HepG2 (cell line): Measurements from ENCODE around the gene NAT9. TPM values are rescaled to one million over a fixed set of nuclear protein-coding genes. Genes with fewer than 3 reads are reported as not detected.

Source experiments
- ATAC-seq: fragments of 200-7000 bp; cut with Tn5 transposase; 3 replicates; pipeline ENCODE4 v1.9.1; 2020; ENCODE audit warnings: mild to moderate bottlenecking, moderate library complexity
- BruUV-seq: library from RNA; stranded (reverse); fragments of 400-500 nt; replicated peaks from 2 replicates; lab custom pipeline; 2021; lab: Mats Ljungman, UMichigan
- CTCF ChIA-PET: fragments of 300-600 bp; formaldehyde crosslinking; extraction: SDS; loops from one replicate; lab custom pipeline; 2021; ENCODE audit warnings: low total read pairs, inconsistent platforms, low intra/inter-chr PET ratio; lab: Yijun Ruan, JAX
- POLR2A ChIA-PET: fragments of 350-600 bp; sonication (Branson Sonifier 250); formaldehyde crosslinking; loops from one replicate; lab custom pipeline; 2020; ENCODE audit warnings: antibody characterized with exemption, inconsistent platforms; lab: Yijun Ruan, JAX
- DNase-seq: peaks from one replicate; pipeline ENCODE4 v3.0.0-alpha.2; 2015; ENCODE audit warnings: low spot score
- FAIRE-seq: peaks from 3 replicates; lab custom pipeline; 2011; peaks lifted over from hg19 to GRCh38; lab: Jason Lieb, UNC
- H2AFZ ChIP-seq: one replicate; pipeline ENCODE4 v1.6.1; 2011; ENCODE audit warnings: low read length, inconsistent platforms
- H3K27ac ChIP-seq: fragments of 300-600 bp; 3 replicates; pipeline ENCODE4 v1.8.0; 2011; ENCODE audit warnings: mixed run types, mild to moderate bottlenecking, mixed read lengths, low read length, inconsistent platforms; ENCODE audit not compliant: insufficient read depth; ENCODE audit errors: extremely low read length
- H3K27me3 ChIP-seq, 2 experiments: fragments of 200-600 bp in 1 of 2; 2 replicates in 1 of 2; 3 replicates in 1 of 2; pipeline versions ENCODE4 v1.6.0 to v1.8.0; 2011; ENCODE audit warnings: low read length in 2 of 2, mild to moderate bottlenecking in 2 of 2, moderate library complexity in 2 of 2, inconsistent platforms in 1 of 2; ENCODE audit not compliant: insufficient read depth in 2 of 2, control insufficient read depth in 1 of 2
- H3K36me3 ChIP-seq, 2 experiments: fragments of 200-600 bp in 1 of 2; replicated peaks in 1 of 2; 2 replicates in 1 of 2; 3 replicates in 1 of 2; pipeline versions ENCODE4 v1.5.1 to v1.8.0; 2011; ENCODE audit warnings: low read length in 2 of 2, inconsistent platforms in 1 of 2; ENCODE audit not compliant: insufficient read depth in 2 of 2, control insufficient read depth in 1 of 2
- H3K4me1 ChIP-seq: 2 replicates; pipeline ENCODE4 v1.5.1; 2012; ENCODE audit warnings: low read length, inconsistent platforms; ENCODE audit not compliant: insufficient read depth
- H3K4me2 ChIP-seq: 2 replicates; pipeline ENCODE4 v1.6.0; 2011; ENCODE audit warnings: low read depth, low read length, inconsistent platforms
- H3K4me3 ChIP-seq, 3 experiments: fragments of 200-600 bp in 1 of 3; sonication (generic), shearing (Covaris generic) in 1 of 3; replicated peaks in 1 of 3; 2 replicates each; pipeline ENCODE4 v1.5.1; 2011 to 2016; ENCODE audit warnings: low read length in 3 of 3, inconsistent platforms in 2 of 3, low read depth in 2 of 3, mild to moderate bottlenecking in 2 of 3, control low read depth in 1 of 3, mixed read lengths in 1 of 3; ENCODE audit not compliant: insufficient read depth in 1 of 3
- H3K79me2 ChIP-seq: one replicate; pipeline ENCODE4 v1.6.1; 2011; ENCODE audit warnings: low read length, inconsistent platforms; ENCODE audit not compliant: insufficient read depth
- H3K9ac ChIP-seq: 2 replicates; pipeline ENCODE4 v1.6.0; 2011; ENCODE audit warnings: mild to moderate bottlenecking, low read depth, low read length, inconsistent platforms; ENCODE audit not compliant: insufficient read depth
- H3K9me3 ChIP-seq: 2 replicates; pipeline ENCODE4 v1.5.1; 2012; ENCODE audit warnings: mild to moderate bottlenecking, low read length
- H4K20me1 ChIP-seq: 2 replicates; pipeline ENCODE4 v1.6.0; 2011; ENCODE audit warnings: inconsistent platforms, mild to moderate bottlenecking, low read length, moderate library complexity; ENCODE audit not compliant: insufficient read depth
- ADNP ChIP-seq: sonication (generic); formaldehyde crosslinking; IDR thresholded peaks from 2 replicates; pipeline ENCODE4 v1.4.0; 2020; ENCODE audit warnings: missing genetic modification reagents
- HES4 ChIP-seq: sonication (generic); formaldehyde crosslinking; IDR thresholded peaks from 2 replicates; pipeline ENCODE4 v1.9.0; 2021; ENCODE audit warnings: mild to moderate bottlenecking, missing genetic modification reagents, borderline replicate concordance
- HOXA3 ChIP-seq: sonication (generic); formaldehyde crosslinking; IDR thresholded peaks from 2 replicates; pipeline ENCODE4 v1.5.0; 2020; ENCODE audit warnings: missing genetic modification reagents
- MIXL1 ChIP-seq: IDR thresholded peaks from 2 replicates; pipeline ENCODE4 v1.6.1; 2016
- SMC3 ChIP-seq: IDR thresholded peaks from 2 replicates; pipeline ENCODE4 v1.6.1; 2011; ENCODE audit warnings: low read length, improper control_type of control experiment
- SNAPC2 ChIP-seq: sonication (generic); formaldehyde crosslinking; IDR thresholded peaks from 2 replicates; pipeline ENCODE4 v1.8.1; 2022; ENCODE audit warnings: mild to moderate bottlenecking, missing genetic modification reagents
- TCF7 ChIP-seq: sonication (generic); IDR thresholded peaks from 2 replicates; pipeline ENCODE4 v1.6.1; 2016; ENCODE audit warnings: antibody characterized with exemption, low read depth
- WIZ ChIP-seq: sonication (generic); formaldehyde crosslinking; IDR thresholded peaks from 2 replicates; pipeline ENCODE4 v1.5.1; 2020; ENCODE audit warnings: mild to moderate bottlenecking, missing genetic modification reagents
- ZMAT5 ChIP-seq: sonication (generic); formaldehyde crosslinking; IDR thresholded peaks from 2 replicates; pipeline ENCODE4 v1.5.0; 2020; ENCODE audit warnings: mild to moderate bottlenecking, low read depth, missing genetic modification reagents, borderline replicate concordance
- WGBS: methylation state at CpG from one replicate; pipeline ENCODE4 v1.1.6; 2017; ENCODE audit warnings: low lambda C conversion rate; 5-methylcytosine and 5-hydroxymethylcytosine counted together
- in situ Hi-C: cut with HindIII; loops from 2 replicates; pipeline ENCODE4 v1.10.0; 2017; ENCODE audit warnings: low pct_unique_long_range_greater_than_20kb; ENCODE audit not compliant: extremely low pct_ligation_motif_present
- intact Hi-C: fragments of 100-400 bp; cut with micrococcal nuclease; formaldehyde crosslinking; loops from one replicate; pipeline ENCODE4 v1.10.0; 2022; ENCODE audit not compliant: unreplicated experiment
- polyA plus RNA-seq, 8 experiments: library from polyadenylated mRNA; depleted of rRNA in 3 of 8; stranded (reverse) in 7 of 8; unstranded in 1 of 8; fragments of >200 nt; fragmentation: Illumina TruSeq in 4 of 8; extraction: Trizol in 4 of 8; gene quantifications; 2 replicates each; pipeline versions ENCODE4 v1.2.1 to v1.2.3, GENCODE V29; 2011 to 2016; ENCODE audit warnings: low read depth in 4 of 8, missing spikeins in 1 of 8, mixed read lengths in 1 of 8; ENCODE audit not compliant: insufficient read depth in 1 of 8
- total RNA-seq, 5 experiments: library from RNA; depleted of rRNA; stranded (reverse); fragments of >200 nt; fragmentation: Illumina TruSeq; extraction: Trizol; gene quantifications; 2 replicates each; pipeline ENCODE4 v1.2.3, GENCODE V29; 2016; ENCODE audit warnings: low read depth in 1 of 5
- TF ChIP-seq, protein P1 (sequence below): sonication (generic); formaldehyde crosslinking; IDR thresholded peaks from 2 replicates; pipeline ENCODE4 v1.4.0; 2020; ENCODE audit warnings: missing genetic modification reagents
- TF ChIP-seq, protein P2 (sequence below): sonication (generic); formaldehyde crosslinking; IDR thresholded peaks from 2 replicates; pipeline ENCODE4 v1.5.0; 2020; ENCODE audit warnings: mild to moderate bottlenecking, missing genetic modification reagents, borderline replicate concordance

Gene NAT9
- total and polyA plus RNA-seq, 2 of the 13 experiments (the other 11 are each of a cell fraction or from before 2014, with no cell fraction given): 39.7 to 44.2 TPM

DNA sequence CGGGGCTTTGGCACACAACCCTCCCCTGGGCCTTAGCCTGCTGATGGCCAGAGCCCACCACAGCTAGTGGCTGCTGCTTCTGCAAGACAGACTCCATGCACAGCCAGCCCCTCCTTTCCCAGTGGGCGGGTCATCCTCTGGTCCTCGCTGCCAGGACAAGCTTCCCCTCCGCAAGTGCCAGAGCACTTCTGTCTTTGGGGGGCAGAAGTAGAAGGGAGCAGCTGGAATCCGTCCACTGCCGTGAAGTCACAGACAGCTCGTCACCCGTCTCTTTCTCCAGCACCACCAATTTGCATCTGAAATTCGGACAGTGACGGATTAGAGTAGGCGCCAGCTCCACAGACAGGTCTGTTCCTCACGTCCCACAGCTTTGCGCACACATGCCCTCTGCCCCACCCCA is 31.3 kb upstream of the NAT9 start:
- CTCF ChIA-PET: no interaction called here
- DNase-seq: no peak
- no TSS peak for BruUV-seq

More for the DNA sequence above, 31.3 kb upstream of the NAT9 start:
- in situ Hi-C loops (no loop called here), intact Hi-C loops (no loop called here)
- no peaks in the 10 kb centered on the region for H3K79me2 ChIP-seq
- no peaks in the 10 kb centered on the region for H3K9me3 ChIP-seq
- ATAC-seq: no peak
- POLR2A ChIA-PET: no interaction called here
- TF ChIP-seq, protein P1, sequence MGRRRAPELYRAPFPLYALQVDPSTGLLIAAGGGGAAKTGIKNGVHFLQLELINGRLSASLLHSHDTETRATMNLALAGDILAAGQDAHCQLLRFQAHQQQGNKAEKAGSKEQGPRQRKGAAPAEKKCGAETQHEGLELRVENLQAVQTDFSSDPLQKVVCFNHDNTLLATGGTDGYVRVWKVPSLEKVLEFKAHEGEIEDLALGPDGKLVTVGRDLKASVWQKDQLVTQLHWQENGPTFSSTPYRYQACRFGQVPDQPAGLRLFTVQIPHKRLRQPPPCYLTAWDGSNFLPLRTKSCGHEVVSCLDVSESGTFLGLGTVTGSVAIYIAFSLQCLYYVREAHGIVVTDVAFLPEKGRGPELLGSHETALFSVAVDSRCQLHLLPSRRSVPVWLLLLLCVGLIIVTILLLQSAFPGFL (CRISPR knock-in tag): no peak
- TF ChIP-seq ZMAT5 (CRISPR knock-in tag): no peak
- TF ChIP-seq TCF7: no peak
- no peak for TF ChIP-seq WIZ (CRISPR knock-in tag)
- TF ChIP-seq MIXL1: no peak
- no peak for TF ChIP-seq SMC3
- TF ChIP-seq, protein P2, sequence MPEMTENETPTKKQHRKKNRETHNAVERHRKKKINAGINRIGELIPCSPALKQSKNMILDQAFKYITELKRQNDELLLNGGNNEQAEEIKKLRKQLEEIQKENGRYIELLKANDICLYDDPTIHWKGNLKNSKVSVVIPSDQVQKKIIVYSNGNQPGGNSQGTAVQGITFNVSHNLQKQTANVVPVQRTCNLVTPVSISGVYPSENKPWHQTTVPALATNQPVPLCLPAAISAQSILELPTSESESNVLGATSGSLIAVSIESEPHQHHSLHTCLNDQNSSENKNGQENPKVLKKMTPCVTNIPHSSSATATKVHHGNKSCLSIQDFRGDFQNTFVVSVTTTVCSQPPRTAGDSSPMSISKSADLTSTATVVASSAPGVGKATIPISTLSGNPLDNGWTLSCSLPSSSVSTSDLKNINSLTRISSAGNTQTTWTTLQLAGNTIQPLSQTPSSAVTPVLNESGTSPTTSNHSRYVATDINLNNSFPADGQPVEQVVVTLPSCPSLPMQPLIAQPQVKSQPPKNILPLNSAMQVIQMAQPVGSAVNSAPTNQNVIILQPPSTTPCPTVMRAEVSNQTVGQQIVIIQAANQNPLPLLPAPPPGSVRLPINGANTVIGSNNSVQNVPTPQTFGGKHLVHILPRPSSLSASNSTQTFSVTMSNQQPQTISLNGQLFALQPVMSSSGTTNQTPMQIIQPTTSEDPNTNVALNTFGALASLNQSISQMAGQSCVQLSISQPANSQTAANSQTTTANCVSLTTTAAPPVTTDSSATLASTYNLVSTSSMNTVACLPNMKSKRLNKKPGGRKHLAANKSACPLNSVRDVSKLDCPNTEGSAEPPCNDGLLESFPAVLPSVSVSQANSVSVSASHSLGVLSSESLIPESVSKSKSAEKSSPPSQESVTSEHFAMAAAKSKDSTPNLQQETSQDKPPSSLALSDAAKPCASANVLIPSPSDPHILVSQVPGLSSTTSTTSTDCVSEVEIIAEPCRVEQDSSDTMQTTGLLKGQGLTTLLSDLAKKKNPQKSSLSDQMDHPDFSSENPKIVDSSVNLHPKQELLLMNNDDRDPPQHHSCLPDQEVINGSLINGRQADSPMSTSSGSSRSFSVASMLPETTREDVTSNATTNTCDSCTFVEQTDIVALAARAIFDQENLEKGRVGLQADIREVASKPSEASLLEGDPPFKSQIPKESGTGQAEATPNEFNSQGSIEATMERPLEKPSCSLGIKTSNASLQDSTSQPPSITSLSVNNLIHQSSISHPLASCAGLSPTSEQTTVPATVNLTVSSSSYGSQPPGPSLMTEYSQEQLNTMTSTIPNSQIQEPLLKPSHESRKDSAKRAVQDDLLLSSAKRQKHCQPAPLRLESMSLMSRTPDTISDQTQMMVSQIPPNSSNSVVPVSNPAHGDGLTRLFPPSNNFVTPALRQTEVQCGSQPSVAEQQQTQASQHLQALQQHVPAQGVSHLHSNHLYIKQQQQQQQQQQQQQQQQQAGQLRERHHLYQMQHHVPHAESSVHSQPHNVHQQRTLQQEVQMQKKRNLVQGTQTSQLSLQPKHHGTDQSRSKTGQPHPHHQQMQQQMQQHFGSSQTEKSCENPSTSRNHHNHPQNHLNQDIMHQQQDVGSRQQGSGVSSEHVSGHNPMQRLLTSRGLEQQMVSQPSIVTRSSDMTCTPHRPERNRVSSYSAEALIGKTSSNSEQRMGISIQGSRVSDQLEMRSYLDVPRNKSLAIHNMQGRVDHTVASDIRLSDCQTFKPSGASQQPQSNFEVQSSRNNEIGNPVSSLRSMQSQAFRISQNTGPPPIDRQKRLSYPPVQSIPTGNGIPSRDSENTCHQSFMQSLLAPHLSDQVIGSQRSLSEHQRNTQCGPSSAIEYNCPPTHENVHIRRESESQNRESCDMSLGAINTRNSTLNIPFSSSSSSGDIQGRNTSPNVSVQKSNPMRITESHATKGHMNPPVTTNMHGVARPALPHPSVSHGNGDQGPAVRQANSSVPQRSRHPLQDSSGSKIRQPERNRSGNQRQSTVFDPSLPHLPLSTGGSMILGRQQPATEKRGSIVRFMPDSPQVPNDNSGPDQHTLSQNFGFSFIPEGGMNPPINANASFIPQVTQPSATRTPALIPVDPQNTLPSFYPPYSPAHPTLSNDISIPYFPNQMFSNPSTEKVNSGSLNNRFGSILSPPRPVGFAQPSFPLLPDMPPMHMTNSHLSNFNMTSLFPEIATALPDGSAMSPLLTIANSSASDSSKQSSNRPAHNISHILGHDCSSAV: no peak
- no peak for TF ChIP-seq HES4 (CRISPR knock-in tag)
- no peak for TF ChIP-seq SNAPC2
- no peak for TF ChIP-seq HOXA3
- TF ChIP-seq ADNP (CRISPR knock-in tag): no peak
- 94% methylated on average over 13 of the region's 13 CpGs for WGBS
- H4K20me1 ChIP-seq: no peaks in the 10 kb centered on the region
- no peak for FAIRE-seq
- no peaks in the 10 kb centered on the region for H3K27me3 ChIP-seq
- H3K4me1 ChIP-seq: peaks cover 11% of the 10 kb centered on the region
- H3K36me3 ChIP-seq: peaks cover 0 to 4% of the 10 kb centered on the region in 2 experiments; a peak in 3 of 5 replicates
- no peak overlapping the region for H3K9ac ChIP-seq
- no peak overlapping the region for H2AFZ ChIP-seq
- no peak overlapping the region for H3K4me2 ChIP-seq
- H3K27ac ChIP-seq: no peak overlapping the region
- no peak overlapping the region for H3K4me3 ChIP-seq
